Testis (tissue), 2 donors: ENCODE measurements around the gene LFNG.

Experiments used
- POLR2A ChIP-seq: fragments of 450-650 bp; IDR thresholded peaks from one replicate; pipeline ENCODE4 v1.6.1; 2017; ENCODE audit warnings: antibody characterized with exemption, mild to moderate bottlenecking, moderate library complexity
- TF ChIP-seq, protein P1 (sequence below), 3 experiments: fragments of 450-650 bp in 2 of 3; fragments of 200-600 bp in 1 of 3; sonication (generic) in 1 of 3; IDR thresholded peaks; one replicate each; pipeline ENCODE4 v1.5.1; 2016 to 2019; ENCODE audit warnings: antibody characterized with exemption in 3 of 3, mild to moderate bottlenecking in 2 of 3, moderate library complexity in 1 of 3

DNA sequence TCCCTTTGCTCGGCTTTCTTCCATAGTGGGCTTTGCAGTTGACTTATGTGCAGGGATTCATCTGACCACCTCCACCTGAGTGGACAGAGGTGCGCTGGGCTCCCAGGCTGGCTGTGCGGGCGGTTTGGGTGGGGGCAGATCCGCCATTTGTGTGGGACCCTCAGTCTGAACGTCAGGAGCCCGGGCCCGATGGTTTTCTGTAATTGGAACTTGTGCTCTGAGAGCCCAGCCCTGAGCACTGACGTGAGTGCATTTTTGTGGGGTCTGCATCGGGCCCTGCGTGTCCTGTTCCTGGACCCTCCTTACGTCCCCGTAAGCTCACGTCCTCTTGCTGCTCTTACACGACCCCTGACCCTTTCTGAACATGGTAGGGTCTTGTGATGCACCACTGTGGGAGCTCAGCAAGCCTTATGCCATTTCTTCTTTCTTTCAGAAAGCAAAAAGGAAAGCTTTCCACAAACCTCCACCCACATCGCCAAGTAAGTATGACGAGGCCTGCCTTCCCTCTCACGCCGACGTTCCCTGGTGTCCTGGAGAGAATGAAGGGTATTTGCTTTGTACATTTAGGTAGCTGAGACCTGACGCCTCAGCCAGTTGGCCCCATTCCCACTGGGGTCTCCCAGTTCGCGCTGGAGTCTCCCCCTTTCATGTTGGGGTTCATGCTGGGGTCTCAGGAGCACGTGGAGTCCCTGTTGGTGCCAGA, 49.1 kb downstream of the LFNG start:
- TF ChIP-seq, protein P1, sequence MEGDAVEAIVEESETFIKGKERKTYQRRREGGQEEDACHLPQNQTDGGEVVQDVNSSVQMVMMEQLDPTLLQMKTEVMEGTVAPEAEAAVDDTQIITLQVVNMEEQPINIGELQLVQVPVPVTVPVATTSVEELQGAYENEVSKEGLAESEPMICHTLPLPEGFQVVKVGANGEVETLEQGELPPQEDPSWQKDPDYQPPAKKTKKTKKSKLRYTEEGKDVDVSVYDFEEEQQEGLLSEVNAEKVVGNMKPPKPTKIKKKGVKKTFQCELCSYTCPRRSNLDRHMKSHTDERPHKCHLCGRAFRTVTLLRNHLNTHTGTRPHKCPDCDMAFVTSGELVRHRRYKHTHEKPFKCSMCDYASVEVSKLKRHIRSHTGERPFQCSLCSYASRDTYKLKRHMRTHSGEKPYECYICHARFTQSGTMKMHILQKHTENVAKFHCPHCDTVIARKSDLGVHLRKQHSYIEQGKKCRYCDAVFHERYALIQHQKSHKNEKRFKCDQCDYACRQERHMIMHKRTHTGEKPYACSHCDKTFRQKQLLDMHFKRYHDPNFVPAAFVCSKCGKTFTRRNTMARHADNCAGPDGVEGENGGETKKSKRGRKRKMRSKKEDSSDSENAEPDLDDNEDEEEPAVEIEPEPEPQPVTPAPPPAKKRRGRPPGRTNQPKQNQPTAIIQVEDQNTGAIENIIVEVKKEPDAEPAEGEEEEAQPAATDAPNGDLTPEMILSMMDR (IDR thresholded peaks at IDR 0.05), result no peak
- TF ChIP-seq POLR2A, result no peak
